RPMI8226 (cell line): ENCODE measurements around the gene DGKI.

Experiments
- DNase-seq: peaks from one replicate; pipeline ENCODE4 v3.0.0-alpha.2; 2015

DGKI gene

GRCh38 chr7:137635874-137636273 is 210.9 kb downstream of the DGKI start:
- DNase-seq, result no peak

GRCh38 chr7:137635132-137635531 is 211.6 kb downstream of the DGKI start:
- no peak for DNase-seq

GRCh38 chr7:137634356-137634755 is 212.4 kb downstream of the DGKI start:
- no peak for DNase-seq

GRCh38 chr7:137633133-137633532 is 213.6 kb downstream of the DGKI start:
- no peak for DNase-seq

- no peak for DNase-seq
Observed at GRCh38 chr7:137628216-137628615, 218.6 kb downstream of the DGKI start.

- DNase-seq, result peak; percentile 58
Observed at GRCh38 chr7:137626469-137627067, 220.2 kb downstream of the DGKI start.

- peak; percentile 50 for DNase-seq
Observed at GRCh38 chr7:137625197-137625596, 221.6 kb downstream of the DGKI start.

- DNase-seq, result no peak
Observed at GRCh38 chr7:137619181-137619580, 227.6 kb downstream of the DGKI start.

GRCh38 chr7:137618748-137619147 is 228.0 kb downstream of the DGKI start:
- DNase-seq, result no peak

GRCh38 chr7:137613006-137613525 is 233.7 kb downstream of the DGKI start:
- no peak for DNase-seq

- DNase-seq, result no peak
Observed at GRCh38 chr7:137611606-137612005, 235.2 kb downstream of the DGKI start.

GRCh38 chr7:137609500-137609899 is 237.3 kb downstream of the DGKI start:
- no peak for DNase-seq

- DNase-seq, result peak; percentile 61
Observed at GRCh38 chr7:137606061-137606674, 240.6 kb downstream of the DGKI start.

GRCh38 chr7:137603043-137603442 is 243.7 kb downstream of the DGKI start:
- DNase-seq, result no peak

- no peak for DNase-seq
Observed at GRCh38 chr7:137601642-137602041, 245.1 kb downstream of the DGKI start.

GRCh38 chr7:137597856-137598255 is 248.9 kb downstream of the DGKI start:
- DNase-seq, result no peak

GRCh38 chr7:137593115-137593711 is 253.6 kb downstream of the DGKI start:
- DNase-seq, result no peak

- DNase-seq, result peak; percentile 51
Observed at GRCh38 chr7:137592232-137592896, 254.4 kb downstream of the DGKI start.

GRCh38 chr7:137591421-137591837 is 255.3 kb downstream of the DGKI start:
- DNase-seq, result no peak

GRCh38 chr7:137590756-137591305 is 255.9 kb downstream of the DGKI start:
- no peak for DNase-seq

- DNase-seq, result no peak
Observed at GRCh38 chr7:137590071-137590755, 256.6 kb downstream of the DGKI start.

- no peak for DNase-seq
Observed at GRCh38 chr7:137587326-137587725, 259.4 kb downstream of the DGKI start.

GRCh38 chr7:137585591-137585990 is 261.2 kb downstream of the DGKI start:
- DNase-seq, result no peak
